NK-92 treated with Interleukin-12 subunit alpha and Interleukin-12 subunit beta, amount 100 ng/mL, for 24 hours (cell line): Measurements from ENCODE around the gene SPANXN2.
"Not testable (repeated sequence)": the region's sequence is repeated elsewhere in the genome, so short reads cannot be mapped to it uniquely, and the experiment has no call there.

ENCODE experiments used
- DNase-seq: peaks from one replicate; lab custom pipeline; 2025; lab: John Stamatoyannopoulos, UW

The SPANXN2 gene

GRCh38 chrX:143720652-143721051 is at the start of gene SPANXN2:
Gene SPANXN2 (minus strand): TSS chrX:143720752. CDS start chrX:143720668, 84 bp downstream.
- not testable (repeated sequence) for DNase-seq

- DNase-seq = no peak
Measured at GRCh38 chrX:143768976-143769375, 48.4 kb upstream of the SPANXN2 start.

GRCh38 chrX:143767789-143768188 is 47.2 kb upstream of the SPANXN2 start:
- DNase-seq = not testable (repeated sequence)

GRCh38 chrX:143757887-143758286 is 37.3 kb upstream of the SPANXN2 start:
- DNase-seq = no peak

- no peak for DNase-seq
Measured at GRCh38 chrX:143757375-143757774, 36.8 kb upstream of the SPANXN2 start.

GRCh38 chrX:143754183-143754582 is 33.6 kb upstream of the SPANXN2 start:
- no peak for DNase-seq

GRCh38 chrX:143733866-143734265 is 13.3 kb upstream of the SPANXN2 start:
- no peak for DNase-seq

- no peak for DNase-seq
Measured at GRCh38 chrX:143726296-143726695, 5.7 kb upstream of the SPANXN2 start.

GRCh38 chrX:143701460-143701859 is 19.1 kb downstream of the SPANXN2 start:
- DNase-seq = no peak

GRCh38 chrX:143694885-143695284 is 25.7 kb downstream of the SPANXN2 start:
- no peak for DNase-seq

GRCh38 chrX:143683486-143683885 is 37.1 kb downstream of the SPANXN2 start:
- no peak for DNase-seq

- DNase-seq = no peak
Measured at GRCh38 chrX:143674926-143675325, 45.6 kb downstream of the SPANXN2 start.

- DNase-seq = no peak
Measured at GRCh38 chrX:143669395-143669794, 51.2 kb downstream of the SPANXN2 start.

GRCh38 chrX:143664302-143664701 is 56.2 kb downstream of the SPANXN2 start:
- no peak for DNase-seq

GRCh38 chrX:143663755-143664154 is 56.8 kb downstream of the SPANXN2 start:
- DNase-seq = no peak
